LNCaP clone FGC (cell line): ENCODE data around the gene PXMP2.

ENCODE experiments used
- DNase-seq: peaks from one replicate; pipeline ENCODE4 v3.0.0-alpha.2; 2011; ENCODE audit warnings: low read depth
- H3K4me3 ChIP-seq: 2 replicates; pipeline ENCODE4 v1.5.1; 2011; ENCODE audit warnings: mild to moderate bottlenecking, low read depth, low read length, control low read depth
- CTCF ChIP-seq: IDR thresholded peaks from 2 replicates; pipeline ENCODE4 v1.5.1; 2012; ENCODE audit warnings: mild to moderate bottlenecking; ENCODE audit not compliant: control insufficient read depth, insufficient read depth; ENCODE audit errors: extremely low read depth

The PXMP2 gene

GRCh38 chr12:132695431-132695830, 8.0 kb downstream of the PXMP2 start:
- no peak overlapping the region for H3K4me3 ChIP-seq
- DNase-seq: no peak
- no peak for TF ChIP-seq CTCF

GRCh38 chr12:132698341-132698740, 11.0 kb downstream of the PXMP2 start:
- TF ChIP-seq CTCF: no peak
- no peak for DNase-seq
- no peak overlapping the region for H3K4me3 ChIP-seq

- no peak for TF ChIP-seq CTCF
- DNase-seq: peak; percentile 94
- H3K4me3 ChIP-seq: no peak overlapping the region
These were observed 12.9 kb downstream of the PXMP2 start for GRCh38 chr12:132700212-132700822.

- TF ChIP-seq CTCF: no peak
- H3K4me3 ChIP-seq: no peak overlapping the region
- DNase-seq: no peak
These were observed 15.3 kb downstream of the PXMP2 start for GRCh38 chr12:132702640-132703039.

GRCh38 chr12:132703641-132704040, 16.3 kb downstream of the PXMP2 start:
- DNase-seq: no peak
- H3K4me3 ChIP-seq: no peak overlapping the region
- TF ChIP-seq CTCF: no peak

GRCh38 chr12:132707241-132707640, 19.9 kb downstream of the PXMP2 start:
- no peak for DNase-seq

More at GRCh38 chr12:132707241-132707640, 19.9 kb downstream of the PXMP2 start:
- H3K4me3 ChIP-seq: no peak overlapping the region
- TF ChIP-seq CTCF: no peak
